Hepatocyte (in vitro differentiated cells): ENCODE results near the gene DTD1.

Experiments
- CTCF ChIP-seq: fragments of 200-600 bp; sonication (generic); IDR thresholded peaks from 2 replicates; pipeline ENCODE4 v1.5.1; 2016; ENCODE audit warnings: antibody characterized with exemption, mild to moderate bottlenecking; ENCODE audit not compliant: poor library complexity
- EZH2 ChIP-seq: fragments of 200-600 bp; sonication (generic); IDR thresholded peaks from 2 replicates; pipeline ENCODE4 v1.6.1; 2016; ENCODE audit warnings: antibody characterized with exemption, mild to moderate bottlenecking, borderline replicate concordance
- EZH2phosphoT487 ChIP-seq: fragments of 200-600 bp; sonication (generic); IDR thresholded peaks from one replicate; pipeline ENCODE4 v1.6.1; 2018; ENCODE audit warnings: antibody characterized with exemption, mild to moderate bottlenecking, low read depth, moderate library complexity; ENCODE audit not compliant: unreplicated experiment, severe bottlenecking

- TF ChIP-seq CTCF (no peak), EZH2 (no peak), EZH2phosphoT487 (no peak)
These were observed 227.5 kb downstream of the DTD1 start for GRCh38 chr20:18815194-18815942.
